Endothelial cell of umbilical vein (primary cell): ENCODE data around the gene DBNL. TPM values are rescaled to one million over a fixed set of nuclear protein-coding genes. Genes with fewer than 3 reads are reported as not detected.

ENCODE experiments used
- BruUV-seq: library from RNA; stranded (reverse); fragments of 400-500 nt; replicated peaks from 2 replicates; lab custom pipeline; 2021; lab: Mats Ljungman, UMichigan
- CTCF ChIA-PET: fragments of 300-600, 350-600 bp; sonication (Branson Sonifier 250); formaldehyde crosslinking; loops from one replicate; lab custom pipeline; 2021; ENCODE audit warnings: antibody characterized with exemption, inconsistent platforms; lab: Charles Lee
- POLR2A ChIA-PET: fragments of 300-600, 350-600 bp; sonication (Branson Sonifier 250); formaldehyde crosslinking; loops from one replicate; lab custom pipeline; 2021; ENCODE audit warnings: antibody characterized with exemption, inconsistent platforms; lab: Charles Lee
- DNase-seq: peaks from one replicate; pipeline ENCODE4 v3.0.0-alpha.2; 2011; ENCODE audit warnings: low read depth, low spot score
- FAIRE-seq: peaks from 2 replicates; lab custom pipeline; 2011; peaks lifted over from hg19 to GRCh38; lab: Jason Lieb, UNC
- H2AFZ ChIP-seq: 2 replicates; pipeline ENCODE4 v1.6.0; 2012; ENCODE audit warnings: low read depth, low read length, control low read depth, inconsistent platforms
- H3K27ac ChIP-seq: 2 replicates; pipeline ENCODE4 v1.5.1; 2011; ENCODE audit warnings: low read depth, mild to moderate bottlenecking, control low read depth, low read length, moderate library complexity; ENCODE audit not compliant: insufficient read depth
- H3K27me3 ChIP-seq, 2 experiments: 2 replicates each; pipeline versions ENCODE4 v1.6.0 to v1.6.1; 2011; ENCODE audit warnings: low read length in 2 of 2, mixed read lengths in 1 of 2; ENCODE audit not compliant: control insufficient read depth in 2 of 2, insufficient read depth in 2 of 2
- H3K36me3 ChIP-seq, 2 experiments: 2 replicates in 1 of 2; 3 replicates in 1 of 2; pipeline ENCODE4 v1.5.1; 2011; ENCODE audit warnings: low read length in 2 of 2, mild to moderate bottlenecking in 1 of 2, moderate library complexity in 1 of 2; ENCODE audit not compliant: control insufficient read depth in 2 of 2, insufficient read depth in 2 of 2; ENCODE audit errors: extremely low read depth in 1 of 2
- H3K4me1 ChIP-seq: 3 replicates; pipeline ENCODE4 v1.5.1; 2011; ENCODE audit warnings: mild to moderate bottlenecking, low read length; ENCODE audit not compliant: control insufficient read depth, insufficient read depth; ENCODE audit errors: extremely low read depth
- H3K4me2 ChIP-seq: 2 replicates; pipeline ENCODE4 v1.6.1; 2011; ENCODE audit warnings: low read length, control low read depth, mixed read lengths; ENCODE audit not compliant: insufficient read depth
- H3K4me3 ChIP-seq, 3 experiments: fragments of 200-600 bp in 1 of 3; sonication (generic), shearing (Covaris generic) in 1 of 3; replicated peaks in 1 of 3; 2 replicates each; pipeline ENCODE4 v1.5.1; 2011 to 2016; ENCODE audit warnings: control low read depth in 3 of 3, low read length in 3 of 3, mild to moderate bottlenecking in 2 of 3, inconsistent platforms in 1 of 3, low read depth in 1 of 3, moderate library complexity in 1 of 3; ENCODE audit not compliant: insufficient read depth in 1 of 3
- H3K79me2 ChIP-seq: 2 replicates; pipeline ENCODE4 v1.6.0; 2012; ENCODE audit warnings: low read length, inconsistent platforms; ENCODE audit not compliant: control insufficient read depth, insufficient read depth
- H3K9ac ChIP-seq: replicated peaks from 2 replicates; pipeline ENCODE3; 2011; ENCODE audit warnings: low read length, control low read depth; ENCODE audit not compliant: insufficient read depth; ENCODE audit errors: extremely low read depth
- H3K9me1 ChIP-seq: replicated peaks from 3 replicates; pipeline ENCODE4 v1.6.0; 2011; ENCODE audit warnings: mild to moderate bottlenecking, low read length; ENCODE audit not compliant: control insufficient read depth, insufficient read depth; ENCODE audit errors: extremely low read depth
- H3K9me3 ChIP-seq: replicated peaks from 2 replicates; pipeline ENCODE4 v1.5.1; 2012; ENCODE audit warnings: low read length, inconsistent platforms; ENCODE audit not compliant: control insufficient read depth, insufficient read depth
- H4K20me1 ChIP-seq: replicated peaks from 2 replicates; pipeline ENCODE3; 2011; ENCODE audit warnings: mild to moderate bottlenecking, low read length; ENCODE audit not compliant: control insufficient read depth, insufficient read depth; ENCODE audit errors: extremely low read depth
- CTCF ChIP-seq, 2 donors: IDR thresholded peaks; 1 replicate in 1 of 2; 2 replicates in 1 of 2; pipeline ENCODE4 v1.5.1; 2011; ENCODE audit warnings: low read length in 2 of 2, mild to moderate bottlenecking in 2 of 2, moderate library complexity in 2 of 2, control low read depth in 1 of 2, inconsistent platforms in 1 of 2, low read depth in 1 of 2; ENCODE audit not compliant: insufficient read depth in 1 of 2; ENCODE audit errors: extremely low read depth in 1 of 2
- EZH2 ChIP-seq: IDR thresholded peaks from 2 replicates; pipeline ENCODE4 v1.6.1; 2012; ENCODE audit warnings: borderline replicate concordance, low read depth, mild to moderate bottlenecking, moderate library complexity, low read length, inconsistent platforms; ENCODE audit not compliant: severe bottlenecking
- GATA2 ChIP-seq: IDR thresholded peaks from 2 replicates; pipeline ENCODE4 v1.7.0; 2011; ENCODE audit warnings: low read depth, mild to moderate bottlenecking, moderate library complexity, mixed read lengths, low read length; ENCODE audit not compliant: insufficient read length, insufficient read depth
- JUN ChIP-seq: IDR thresholded peaks from 2 replicates; pipeline ENCODE4 v1.6.1; 2011; ENCODE audit warnings: borderline replicate concordance, low read depth; ENCODE audit not compliant: insufficient read length, insufficient read depth
- MAX ChIP-seq: IDR thresholded peaks from 2 replicates; pipeline ENCODE4 v1.6.1; 2011; ENCODE audit not compliant: insufficient read depth, insufficient read length
- MYC ChIP-seq: IDR thresholded peaks from one replicate; pipeline ENCODE4 v1.6.1; 2011; ENCODE audit warnings: mild to moderate bottlenecking, low read depth, low read length
- POLR2A ChIP-seq: IDR thresholded peaks from 2 replicates; pipeline ENCODE4 v1.6.1; 2012; ENCODE audit warnings: low read depth, mild to moderate bottlenecking, control low read depth, low read length
- dilution Hi-C: fragments of 300-500 bp; cut with MboI; formaldehyde crosslinking; loops from one replicate; pipeline ENCODE4 v1.15.0; 2019; ENCODE audit warnings: low sequenced_read_pairs; ENCODE audit not compliant: extremely low pct_ligation_motif_present
- intact Hi-C: fragments of 100-400 bp; cut with micrococcal nuclease; formaldehyde crosslinking; loops from one replicate; pipeline ENCODE4 v1.10.0; 2022
- polyA plus RNA-seq, 4 experiments: library from polyadenylated mRNA; depleted of rRNA in 3 of 4; stranded (reverse) in 3 of 4; unstranded in 1 of 4; fragments of >200 nt; gene quantifications; 2 replicates each; pipeline versions ENCODE4 v1.2.1 to v1.2.3, GENCODE V29; 2011 to 2012; ENCODE audit warnings: missing spikeins in 1 of 4
- total RNA-seq: library from RNA; stranded (reverse); gene quantifications from 2 replicates; pipeline ENCODE4 v1.2.3, GENCODE V29; 2021

DBNL gene
- total and polyA plus RNA-seq, 2 donors (not counting 3 experiments of a cell fraction or from before 2014, with no cell fraction given) = 94.0 to 123 TPM

GRCh38 chr7:44095781-44096180, 51.3 kb downstream of the DBNL start:
- no peaks in the 10 kb centered on the region for H3K9me3 ChIP-seq
- no peaks in the 10 kb centered on the region for H3K9me1 ChIP-seq
- BruUV-seq = no TSS peak
- no peaks in the 10 kb centered on the region for H3K4me1 ChIP-seq
- no peak for DNase-seq
- TF ChIP-seq JUN (no peak), GATA2 (no peak), POLR2A (no peak), CTCF (IDR thresholded peaks at IDR 0.05; ENCODE audit: extremely low read depth in 1 of 2, insufficient read depth in 1 of 2, low read depth in 1 of 2, low read length in 2 of 2) (no peak), MAX (no peak), MYC (no peak)
- H3K27me3 ChIP-seq = no peaks in the 10 kb centered on the region
- no peaks in the 10 kb centered on the region for H4K20me1 ChIP-seq
- no peak overlapping the region for H3K4me2 ChIP-seq
- POLR2A ChIA-PET = no interaction called here
- intact Hi-C loops (no loop called here), dilution Hi-C loops (no loop called here)
- H3K27ac ChIP-seq = no peak overlapping the region
- H3K79me2 ChIP-seq = no peaks in the 10 kb centered on the region
- no peak overlapping the region for H3K4me3 ChIP-seq
- no peak for FAIRE-seq
- no peaks in the 10 kb centered on the region for H3K36me3 ChIP-seq
- no peak overlapping the region for H2AFZ ChIP-seq
- no peak overlapping the region for H3K9ac ChIP-seq
- CTCF ChIA-PET = no interaction called here

GRCh38 chr7:44096326-44096881, 51.9 kb downstream of the DBNL start:
- H3K4me2 ChIP-seq = no peak overlapping the region
- no TSS peak for BruUV-seq
- FAIRE-seq = no peak
- H4K20me1 ChIP-seq = no peaks in the 10 kb centered on the region
- H3K9me1 ChIP-seq = no peaks in the 10 kb centered on the region
- H3K9ac ChIP-seq = no peak overlapping the region
- H3K36me3 ChIP-seq = no peaks in the 10 kb centered on the region
- H3K27me3 ChIP-seq = no peaks in the 10 kb centered on the region
- intact Hi-C loops (no loop called here), dilution Hi-C loops (no loop called here)
- H3K4me3 ChIP-seq = no peak overlapping the region
- ChIA-PET CTCF (interaction anchor here (1.0 to 1.3 kb wide), 2 partner anchors 13 to 18 kb away, joined by 3 to 4 read pairs; no protein-coding TSS in a partner anchor), POLR2A (no interaction called here)
- H3K4me1 ChIP-seq = no peaks in the 10 kb centered on the region
- no peaks in the 10 kb centered on the region for H3K9me3 ChIP-seq
- no peaks in the 10 kb centered on the region for H3K79me2 ChIP-seq
- no peak for TF ChIP-seq CTCF (IDR thresholded peaks at IDR 0.05; ENCODE audit: extremely low read depth in 1 of 2, insufficient read depth in 1 of 2, low read depth in 1 of 2, low read length in 2 of 2)
- no peak for TF ChIP-seq MAX
- TF ChIP-seq MYC = no peak
- no peak for TF ChIP-seq GATA2
- no peak for TF ChIP-seq EZH2
- no peak overlapping the region for H3K27ac ChIP-seq
- no peak for DNase-seq
- no peak overlapping the region for H2AFZ ChIP-seq
